Kidney tubule cell (primary cell): ENCODE data around the gene SLC12A7.
"Not testable (repeated sequence)": the region's sequence is repeated elsewhere in the genome, so short reads cannot be mapped to it uniquely, and the experiment has no call there.

Experiments used
- DNase-seq: peaks from one replicate; pipeline ENCODE4 v3.0.0-alpha.2; 2018; ENCODE audit warnings: low spot score

Gene SLC12A7

GRCh38 chr5:1062761-1063568 is 48.9 kb downstream of the SLC12A7 start:
- DNase-seq = no peak

GRCh38 chr5:1061916-1062315 is 49.9 kb downstream of the SLC12A7 start:
- no peak for DNase-seq

DNA sequence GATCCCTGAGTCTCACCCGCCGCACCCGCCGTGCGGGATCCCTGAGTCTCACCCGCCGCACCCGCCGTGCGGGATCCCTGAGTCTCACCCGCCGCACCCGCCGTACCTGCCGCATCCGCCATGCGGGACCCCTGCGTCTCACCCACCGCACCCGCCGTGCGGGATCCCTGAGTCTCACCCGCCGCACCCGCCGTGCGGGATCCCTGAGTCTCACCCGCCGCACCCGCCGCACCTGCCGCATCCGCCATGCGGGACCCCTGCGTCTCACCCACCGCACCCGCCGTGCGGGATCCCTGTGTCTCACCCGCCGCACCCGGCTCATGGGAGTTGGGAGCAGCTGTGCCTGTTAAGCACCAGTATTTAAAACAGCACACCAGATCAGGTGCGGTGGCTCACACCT is 50.6 kb downstream of the SLC12A7 start:
- not testable (repeated sequence) for DNase-seq

GRCh38 chr5:1060535-1060981 is 51.3 kb downstream of the SLC12A7 start:
- no peak for DNase-seq

- DNase-seq = no peak
These were observed 52.0 kb downstream of the SLC12A7 start for GRCh38 chr5:1059884-1060263.

DNA sequence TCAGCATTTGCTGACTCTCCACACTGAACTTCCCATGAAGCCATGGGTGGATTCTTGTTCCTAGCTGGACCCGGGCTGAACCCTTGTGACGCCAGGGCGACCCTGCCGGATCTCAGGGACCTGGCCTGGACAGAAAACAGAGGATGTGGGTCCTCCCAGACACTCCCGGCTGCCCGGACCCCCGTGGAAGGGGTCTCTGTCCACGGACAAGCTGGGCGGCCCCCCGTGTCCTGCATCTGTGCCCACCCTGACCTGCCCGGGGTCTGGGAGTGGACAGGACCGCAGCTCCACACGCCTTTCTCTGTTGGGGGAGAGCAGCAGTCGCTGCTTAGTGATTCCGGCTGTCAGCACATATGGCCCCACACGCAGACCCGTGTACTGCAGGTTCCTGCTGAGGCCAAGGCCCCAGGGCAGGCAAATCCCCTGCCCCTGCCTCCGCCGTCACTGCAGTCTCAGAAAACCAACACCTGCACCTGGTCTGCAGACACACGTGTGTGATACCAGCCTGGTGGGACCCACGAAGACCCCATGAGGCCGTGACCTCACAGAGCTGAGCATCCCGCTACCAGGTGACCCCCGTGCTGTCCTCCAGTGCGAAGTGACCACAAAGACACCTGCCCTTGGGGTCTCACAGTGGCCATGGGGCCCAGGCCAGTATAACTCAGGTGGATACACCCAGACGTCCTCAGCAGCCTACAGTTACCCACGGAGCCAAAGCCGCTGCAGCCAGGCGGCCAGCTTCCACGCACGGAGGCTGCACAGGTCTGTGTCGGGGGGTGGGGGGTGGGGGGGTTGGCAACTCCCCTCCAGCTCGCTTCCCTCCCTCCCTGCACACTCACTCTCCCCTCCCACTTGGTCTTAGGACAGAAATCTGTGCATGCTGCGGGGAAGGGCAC is 52.6 kb downstream of the SLC12A7 start:
- no peak for DNase-seq

- DNase-seq = no peak
These were observed 53.5 kb downstream of the SLC12A7 start for GRCh38 chr5:1058083-1058945.

DNA sequence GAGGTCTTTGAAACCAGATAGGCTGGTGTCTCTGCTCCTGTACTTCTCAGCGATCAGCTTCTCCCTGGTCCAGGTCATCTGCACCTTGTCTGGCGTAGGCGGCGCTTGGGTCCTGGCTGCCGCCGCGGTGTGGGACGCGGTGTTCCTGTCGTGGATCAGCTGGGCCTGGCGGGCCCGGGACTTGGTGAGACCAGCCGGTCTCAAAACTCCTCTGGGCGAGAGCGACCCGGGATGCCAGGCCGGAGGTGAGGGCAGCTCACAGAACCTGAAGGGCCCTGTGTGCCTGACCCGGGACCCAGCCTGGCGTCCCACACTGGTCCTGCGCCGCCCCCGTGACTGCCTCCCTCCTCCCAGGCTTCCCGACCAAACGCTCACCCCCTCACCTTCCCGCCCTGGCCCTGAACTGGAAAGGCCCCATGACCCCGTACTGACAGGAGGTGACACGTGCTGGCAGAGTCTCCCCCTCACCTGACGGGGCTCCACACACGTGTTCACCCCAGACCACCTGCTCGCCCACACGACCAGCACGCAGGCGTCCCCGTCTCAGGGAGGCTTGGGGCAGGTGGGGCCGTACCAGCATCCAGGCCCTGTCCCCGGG is 54.3 kb downstream of the SLC12A7 start:
- no peak for DNase-seq

- no peak for DNase-seq
These were observed 55.0 kb downstream of the SLC12A7 start for GRCh38 chr5:1056611-1057484.

DNA sequence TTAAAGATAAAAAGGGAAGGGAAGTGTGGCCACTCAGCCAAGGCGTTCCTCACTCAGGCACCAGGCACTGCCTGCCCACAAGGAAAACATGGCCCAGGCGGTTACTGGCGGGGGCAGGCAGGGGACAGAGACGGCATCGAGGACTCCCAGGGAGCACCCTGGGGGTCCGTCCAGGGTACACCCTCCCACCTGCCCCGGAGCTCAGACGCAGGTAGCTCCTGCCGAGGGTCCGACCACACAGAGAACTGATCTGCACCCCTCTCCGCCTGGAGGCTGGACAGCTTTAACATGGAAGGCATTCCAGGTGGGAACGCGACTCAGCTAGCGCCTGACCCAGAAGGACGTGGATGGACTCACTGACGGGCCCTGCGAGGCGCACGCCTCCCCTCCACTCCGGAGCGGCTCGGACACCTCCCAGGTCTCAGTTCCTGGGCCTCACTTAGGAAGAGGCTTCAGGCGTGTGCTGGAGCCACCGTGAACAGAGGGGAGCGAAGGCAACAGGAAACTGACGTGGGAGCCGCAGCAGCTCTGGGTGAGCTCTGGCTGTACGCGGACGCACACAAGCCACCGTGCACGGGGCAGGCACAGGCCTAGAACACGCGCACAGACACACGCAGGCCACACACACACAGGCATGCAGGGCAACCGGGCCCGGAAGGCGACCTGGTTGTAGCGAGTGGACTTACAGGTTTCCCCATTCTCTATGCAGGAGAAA is 55.8 kb downstream of the SLC12A7 start:
- DNase-seq = no peak

GRCh38 chr5:1054799-1055775 is 56.8 kb downstream of the SLC12A7 start:
- DNase-seq = no peak

- no peak for DNase-seq
These were observed 57.7 kb downstream of the SLC12A7 start for GRCh38 chr5:1054018-1054798.

GRCh38 chr5:1053391-1054017 is 58.4 kb downstream of the SLC12A7 start:
- DNase-seq = no peak

DNA sequence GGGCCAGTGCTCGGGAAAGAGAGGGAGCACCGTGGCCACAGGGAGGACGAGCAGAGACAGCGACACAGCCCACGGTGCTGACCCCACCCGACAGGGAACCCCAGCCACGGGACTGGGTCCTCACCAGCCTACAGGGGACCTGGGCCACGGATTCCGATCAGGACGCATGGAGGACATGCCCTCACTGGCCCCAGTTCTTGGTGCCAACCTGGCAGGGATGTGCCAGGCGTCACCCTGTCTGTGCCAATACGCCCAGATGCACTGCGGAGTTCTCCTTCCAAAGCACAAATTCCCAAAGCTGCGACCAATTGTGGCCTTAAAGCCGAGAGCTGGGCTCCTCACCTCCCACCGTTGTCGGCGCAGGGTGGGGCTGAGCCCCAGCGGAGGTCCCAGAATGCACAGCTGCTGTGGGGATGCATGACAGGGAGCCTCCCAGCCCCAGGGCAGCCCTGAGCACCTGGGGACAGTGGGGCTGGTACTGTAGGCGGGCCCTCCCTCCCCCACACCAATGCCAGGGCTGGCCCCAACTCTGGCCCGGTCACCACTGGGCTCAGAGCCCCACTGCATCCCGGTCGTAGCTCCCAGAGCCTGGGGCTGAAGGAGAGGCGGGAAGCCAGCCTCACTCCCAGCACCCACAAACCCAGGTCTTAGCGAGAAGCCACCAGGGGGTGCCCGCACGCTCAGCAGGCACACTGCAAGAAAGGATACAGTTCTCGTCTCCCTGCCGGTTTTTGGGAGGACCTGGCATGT is 59.0 kb downstream of the SLC12A7 start:
- no peak for DNase-seq

DNA sequence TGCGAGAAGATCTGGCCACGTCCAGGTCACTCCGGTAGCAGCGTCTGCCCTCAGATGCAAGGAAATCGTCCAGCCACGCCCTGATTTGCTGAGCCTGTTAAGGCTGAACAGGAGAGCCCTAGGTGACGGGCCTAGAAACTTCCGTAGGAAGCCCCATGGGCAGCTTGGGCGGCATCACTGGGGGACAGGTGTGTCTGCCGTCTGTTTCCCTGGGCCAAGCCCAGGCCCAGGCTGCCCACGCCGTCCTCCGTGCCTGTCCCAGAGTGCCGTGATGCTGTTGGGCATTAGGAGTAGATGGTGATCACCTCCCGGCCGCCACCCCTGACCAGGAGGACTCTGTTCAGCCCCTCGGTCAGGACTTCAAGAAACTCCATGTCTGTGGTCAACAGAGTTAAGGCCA is 59.8 kb downstream of the SLC12A7 start:
- DNase-seq = no peak

DNA sequence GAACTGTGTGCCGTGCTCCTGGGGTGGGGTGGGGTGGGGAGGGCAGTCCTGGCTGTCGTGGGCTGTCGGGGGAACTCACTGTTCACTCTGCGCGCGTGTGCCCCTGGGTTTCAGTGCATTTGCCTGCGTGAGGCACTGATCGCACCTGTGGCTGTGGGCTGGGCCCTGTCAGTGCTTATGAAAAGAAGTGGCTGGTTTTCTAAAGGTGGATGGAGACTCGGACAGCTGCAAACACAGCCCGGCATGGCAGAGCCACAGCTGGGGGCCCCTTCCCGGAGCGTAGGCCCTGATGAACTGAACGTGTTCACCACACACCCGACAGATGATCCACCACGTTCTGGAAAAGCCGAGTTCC is 60.5 kb downstream of the SLC12A7 start:
- DNase-seq = no peak
